CD8-positive, alpha-beta memory T cell (primary cell): ENCODE data around the gene BTG1. TPM values are rescaled to one million over a fixed set of nuclear protein-coding genes. Genes with fewer than 3 reads are reported as not detected.

ENCODE experiments used
- CTCF ChIA-PET: fragments of 350-600 bp; sonication (Branson Sonifier 250); formaldehyde crosslinking; loops from one replicate; lab custom pipeline; 2021; ENCODE audit warnings: antibody characterized with exemption; lab: Charles Lee
- POLR2A ChIA-PET: fragments of 350-600 bp; sonication (Branson Sonifier 250); formaldehyde crosslinking; loops from one replicate; lab custom pipeline; 2021; ENCODE audit warnings: antibody characterized with exemption; lab: Charles Lee
- DNase-seq, 5 donors: peaks; one replicate each; pipeline versions ENCODE4 v3.0.0 to v3.0.0-alpha.2; 2020 to 2022; ENCODE audit warnings: mixed read lengths in 1 of 5
- H3K27ac ChIP-seq: one replicate; pipeline ENCODE4 v1.7.0; 2013; ENCODE audit warnings: low read depth, mild to moderate bottlenecking, low read length, moderate library complexity
- H3K27me3 ChIP-seq: 2 replicates; pipeline ENCODE4 v1.7.0; 2013; ENCODE audit warnings: low read length, mild to moderate bottlenecking; ENCODE audit not compliant: insufficient read depth, poor library complexity, severe bottlenecking
- H3K36me3 ChIP-seq: 2 replicates; pipeline ENCODE4 v1.7.0; 2013; ENCODE audit warnings: mild to moderate bottlenecking, low read length, moderate library complexity; ENCODE audit not compliant: insufficient read depth
- H3K4me1 ChIP-seq: 2 replicates; pipeline ENCODE4 v1.7.0; 2013; ENCODE audit warnings: mild to moderate bottlenecking, low read length, moderate library complexity; ENCODE audit not compliant: insufficient read depth
- H3K4me3 ChIP-seq: 2 replicates; pipeline ENCODE4 v1.7.0; 2013; ENCODE audit warnings: mild to moderate bottlenecking, low read length
- H3K9me3 ChIP-seq: 2 replicates; pipeline ENCODE4 v1.7.0; 2013; ENCODE audit warnings: mild to moderate bottlenecking, low read length
- H3K27ac Mint-ChIP-seq, 8 donors: one replicate each; pipeline ENCODE4 v1.8.0; 2020 to 2021; ENCODE audit warnings: mixed read lengths in 8 of 8, mild to moderate bottlenecking in 6 of 8, inconsistent platforms in 3 of 8, moderate library complexity in 3 of 8
- H3K27me3 Mint-ChIP-seq, 2 donors: one replicate each; pipeline ENCODE4 v1.8.0; 2020 to 2021; ENCODE audit warnings: mixed read lengths in 2 of 2, mild to moderate bottlenecking in 1 of 2, moderate library complexity in 1 of 2
- H3K36me3 Mint-ChIP-seq, 3 donors: one replicate each; pipeline ENCODE4 v1.8.0; 2020 to 2021; ENCODE audit warnings: mixed read lengths in 3 of 3, inconsistent platforms in 1 of 3, mild to moderate bottlenecking in 1 of 3
- H3K4me1 Mint-ChIP-seq, 3 donors: one replicate each; pipeline ENCODE4 v1.8.0; 2020 to 2021; ENCODE audit warnings: mixed read lengths in 3 of 3, inconsistent platforms in 1 of 3, mild to moderate bottlenecking in 1 of 3
- H3K4me3 Mint-ChIP-seq, 7 donors: one replicate each; pipeline ENCODE4 v1.8.0; 2020 to 2021; ENCODE audit warnings: mixed read lengths in 7 of 7, mild to moderate bottlenecking in 6 of 7, moderate library complexity in 4 of 7, inconsistent platforms in 2 of 7
- H3K9me3 Mint-ChIP-seq, 5 donors: one replicate each; pipeline ENCODE4 v1.8.0; 2020 to 2022; ENCODE audit warnings: mixed read lengths in 5 of 5, mild to moderate bottlenecking in 3 of 5, moderate library complexity in 2 of 5, inconsistent platforms in 1 of 5
- polyA plus RNA-seq: library from polyadenylated mRNA; unstranded; fragments of 300-500 nt; fragmentation: Illumina TruSeq; gene quantifications from one replicate; pipeline ENCODE4 v1.2.3, GENCODE V29; 2021
- total RNA-seq, 2 experiments: library from RNA; stranded (reverse); gene quantifications; one replicate each; pipeline ENCODE4 v1.2.3, GENCODE V29; 2021

BTG1 gene
- 100 to 1,000 TPM in 1 of 2 experiments, 10 to 100 TPM in 1; 98.3 to 103 TPM for total RNA-seq
- polyA plus RNA-seq = 748 TPM

- H3K4me3 Mint-ChIP-seq = peak within 1 kb of the TSS; percentile 95 to 100 (median 100)
- H3K36me3 Mint-ChIP-seq = peaks cover 33 to 64% (median 48%) of the 10 kb centered on the region in 3 donors
- H3K4me1 Mint-ChIP-seq = peaks cover 22 to 27% (median 25%) of the 10 kb centered on the region in 3 donors
- peaks cover 0 to 14% of the 10 kb centered on the region in 2 donors for H3K27me3 Mint-ChIP-seq
- peaks cover 16% of the 10 kb centered on the region for H3K4me1 ChIP-seq
- H3K9me3 Mint-ChIP-seq = peaks cover 0 to 8% (median 2%) of the 10 kb centered on the region in 5 donors
- peak; percentile 94 to 100 (median 99) for DNase-seq
- H3K9me3 ChIP-seq = no peaks in the 10 kb centered on the region
- H3K27ac ChIP-seq = peak within 1 kb of the TSS; percentile 98
- peak within 1 kb of the TSS; percentile 98 for H3K4me3 ChIP-seq
- peaks cover 42% of the 10 kb centered on the region for H3K36me3 ChIP-seq
- H3K27ac Mint-ChIP-seq = peak within 1 kb of the TSS; percentile 95 to 100 (median 99)
- H3K27me3 ChIP-seq = no peaks in the 10 kb centered on the region
- POLR2A ChIA-PET = interaction anchor here (0.5 to 5.9 kb wide), 34 partner anchors 9 to 783 kb away, joined by 3 to 78 read pairs (median 9); partner anchors contain the start of gene EEA1
- CTCF ChIA-PET = interaction anchor here (0.6 to 5.1 kb wide), 29 partner anchors 10 to 764 kb away, joined by 3 to 33 read pairs (median 4); no protein-coding TSS in a partner anchor
Measured at GRCh38 chr12:92145731-92146496, at the start of gene BTG1. TSS of gene BTG1 (minus strand) at chr12:92145846. CDS start at chr12:92145535, 311 bp downstream.

- Mint-ChIP-seq H3K36me3 (peaks cover 0 to 21% (median 0%) of the 10 kb centered on the region in 3 donors), H3K4me3 (no peak overlapping the region), H3K27ac (no peak overlapping the region), H3K27me3 (no peaks in the 10 kb centered on the region), H3K4me1 (peaks cover 0 to 1% (median 0%) of the 10 kb centered on the region in 3 donors), H3K9me3 (no peaks in the 10 kb centered on the region)
- Histone ChIP-seq H3K4me3 (no peak overlapping the region), H3K36me3 (no peaks in the 10 kb centered on the region), H3K4me1 (no peaks in the 10 kb centered on the region), H3K27me3 (no peaks in the 10 kb centered on the region), H3K9me3 (no peaks in the 10 kb centered on the region), H3K27ac (no peak overlapping the region)
- POLR2A ChIA-PET = no interaction called here
- CTCF ChIA-PET = no interaction called here
- no peak for DNase-seq
Measured at GRCh38 chr12:92194561-92194960, 48.9 kb upstream of the BTG1 start.

GRCh38 chr12:92193846-92194245 lies 48.2 kb upstream of the BTG1 start:
- Mint-ChIP-seq H3K36me3 (peaks cover 0 to 21% (median 0%) of the 10 kb centered on the region in 3 donors), H3K27ac (no peak overlapping the region), H3K4me3 (no peak overlapping the region), H3K4me1 (peaks cover 3 to 4% (median 3%) of the 10 kb centered on the region in 3 donors), H3K27me3 (no peaks in the 10 kb centered on the region), H3K9me3 (no peaks in the 10 kb centered on the region)
- CTCF ChIA-PET = no interaction called here
- Histone ChIP-seq H3K27ac (no peak overlapping the region), H3K27me3 (no peaks in the 10 kb centered on the region), H3K9me3 (no peaks in the 10 kb centered on the region), H3K4me3 (no peak overlapping the region), H3K36me3 (no peaks in the 10 kb centered on the region), H3K4me1 (no peaks in the 10 kb centered on the region)
- no peak for DNase-seq
- POLR2A ChIA-PET = no interaction called here

- Mint-ChIP-seq H3K4me1 (peaks cover 4 to 7% (median 5%) of the 10 kb centered on the region in 3 donors), H3K27me3 (no peaks in the 10 kb centered on the region), H3K27ac (no peak overlapping the region), H3K4me3 (no peak overlapping the region), H3K36me3 (peaks cover 0 to 14% (median 0%) of the 10 kb centered on the region in 3 donors), H3K9me3 (no peaks in the 10 kb centered on the region)
- ChIA-PET CTCF (no interaction called here), POLR2A (no interaction called here)
- DNase-seq = no peak
- Histone ChIP-seq H3K36me3 (no peaks in the 10 kb centered on the region), H3K27me3 (no peaks in the 10 kb centered on the region), H3K27ac (no peak overlapping the region), H3K4me3 (no peak overlapping the region), H3K4me1 (no peaks in the 10 kb centered on the region), H3K9me3 (no peaks in the 10 kb centered on the region)
Measured at GRCh38 chr12:92193063-92193462, 47.4 kb upstream of the BTG1 start.

GRCh38 chr12:92192360-92192759 lies 46.7 kb upstream of the BTG1 start:
- Mint-ChIP-seq H3K27ac (no peak overlapping the region), H3K36me3 (peaks cover 0 to 13% (median 0%) of the 10 kb centered on the region in 3 donors), H3K4me1 (peaks cover 5 to 9% (median 5%) of the 10 kb centered on the region in 3 donors), H3K4me3 (no peak overlapping the region), H3K9me3 (no peaks in the 10 kb centered on the region), H3K27me3 (no peaks in the 10 kb centered on the region)
- Histone ChIP-seq H3K4me1 (no peaks in the 10 kb centered on the region), H3K9me3 (no peaks in the 10 kb centered on the region), H3K36me3 (no peaks in the 10 kb centered on the region), H3K4me3 (no peak overlapping the region), H3K27me3 (no peaks in the 10 kb centered on the region), H3K27ac (no peak overlapping the region)
- ChIA-PET CTCF (no interaction called here), POLR2A (no interaction called here)
- DNase-seq = no peak

- Histone ChIP-seq H3K4me1 (peaks cover 11% of the 10 kb centered on the region), H3K27me3 (no peaks in the 10 kb centered on the region), H3K9me3 (no peaks in the 10 kb centered on the region), H3K36me3 (no peaks in the 10 kb centered on the region), H3K4me3 (no peak overlapping the region), H3K27ac (no peak overlapping the region)
- Mint-ChIP-seq H3K4me3 (no peak overlapping the region), H3K27ac (no peak overlapping the region), H3K36me3 (peaks cover 0 to under 1% (median 0%) of the 10 kb centered on the region in 3 donors), H3K9me3 (no peaks in the 10 kb centered on the region), H3K27me3 (no peaks in the 10 kb centered on the region), H3K4me1 (peaks cover 15 to 22% (median 18%) of the 10 kb centered on the region in 3 donors)
- no peak for DNase-seq
- ChIA-PET CTCF (no interaction called here), POLR2A (no interaction called here)
Measured at GRCh38 chr12:92191061-92191460, 45.4 kb upstream of the BTG1 start.

GRCh38 chr12:92188517-92189188 lies 43.0 kb upstream of the BTG1 start:
- ChIA-PET POLR2A (no interaction called here), CTCF (no interaction called here)
- Histone ChIP-seq H3K4me1 (peaks cover 33% of the 10 kb centered on the region), H3K27me3 (no peaks in the 10 kb centered on the region), H3K9me3 (no peaks in the 10 kb centered on the region), H3K27ac (no peak overlapping the region), H3K36me3 (no peaks in the 10 kb centered on the region), H3K4me3 (no peak overlapping the region)
- no peak for DNase-seq
- H3K36me3 Mint-ChIP-seq = no peaks in the 10 kb centered on the region
- H3K27me3 Mint-ChIP-seq = no peaks in the 10 kb centered on the region
- H3K4me3 Mint-ChIP-seq = no peak overlapping the region
- H3K27ac Mint-ChIP-seq = peak overlapping the region in 2 of 8 donors; percentile 1 to 42
- H3K4me1 Mint-ChIP-seq = peaks cover 37 to 46% (median 42%) of the 10 kb centered on the region in 3 donors
- no peaks in the 10 kb centered on the region for H3K9me3 Mint-ChIP-seq

- H3K4me3 Mint-ChIP-seq = peak overlapping the region; percentile 43 to 78 (median 69)
- H3K36me3 Mint-ChIP-seq = peaks cover 0 to 5% (median 0%) of the 10 kb centered on the region in 3 donors
- Histone ChIP-seq H3K4me3 (no peak overlapping the region), H3K4me1 (peaks cover 37% of the 10 kb centered on the region), H3K27ac (no peak overlapping the region), H3K27me3 (no peaks in the 10 kb centered on the region), H3K36me3 (no peaks in the 10 kb centered on the region), H3K9me3 (no peaks in the 10 kb centered on the region)
- no peaks in the 10 kb centered on the region for H3K9me3 Mint-ChIP-seq
- CTCF ChIA-PET = no interaction called here
- peak overlapping the region; percentile 47 to 97 (median 88) for H3K27ac Mint-ChIP-seq
- POLR2A ChIA-PET = no interaction called here
- peak in 2 of 5 donors; percentile 29 to 37 for DNase-seq
- peaks cover 38 to 61% (median 45%) of the 10 kb centered on the region in 3 donors for H3K4me1 Mint-ChIP-seq
- H3K27me3 Mint-ChIP-seq = no peaks in the 10 kb centered on the region
Measured at GRCh38 chr12:92186038-92186470, 40.4 kb upstream of the BTG1 start.
